HL-60 (cell line): ENCODE data around the gene IGFL1.
"Not testable (repeated sequence)": the region's sequence is repeated elsewhere in the genome, so short reads cannot be mapped to it uniquely, and the experiment has no call there.

Experiments
- DNase-seq, 2 experiments: peaks; one replicate each; pipeline ENCODE4 v3.0.0-alpha.2; 2010 to 2020; ENCODE audit warnings: low read depth in 1 of 2, low spot score in 1 of 2
- H3K27ac ChIP-seq: fragments of 250-450 bp; sonication (Bioruptor Pico); replicated peaks from 2 replicates; pipeline ENCODE4 v1.5.1; 2020; ENCODE audit warnings: mild to moderate bottlenecking, moderate library complexity
- H3K27me3 ChIP-seq: fragments of 250-450 bp; sonication (Bioruptor Pico); 2 replicates; pipeline ENCODE4 v1.5.1; 2021; ENCODE audit warnings: mild to moderate bottlenecking, moderate library complexity; ENCODE audit not compliant: insufficient read depth, poor library complexity, severe bottlenecking
- H3K4me3 ChIP-seq: replicated peaks from 2 replicates; pipeline ENCODE4 v1.5.1; 2011; ENCODE audit warnings: mild to moderate bottlenecking, control low read depth, low read length; ENCODE audit not compliant: insufficient read depth
- GABPA ChIP-seq: IDR thresholded peaks from 2 replicates; pipeline ENCODE4 v1.6.1; 2012; ENCODE audit warnings: low read depth
- POLR2AphosphoS5 ChIP-seq: IDR thresholded peaks from 2 replicates; pipeline ENCODE4 v1.6.1; 2012; ENCODE audit warnings: low read depth
- SPI1 ChIP-seq: IDR thresholded peaks from 2 replicates; pipeline ENCODE4 v1.6.1; 2012; ENCODE audit warnings: low read depth, mild to moderate bottlenecking, borderline replicate concordance
- TF ChIP-seq, protein P1 (sequence below): IDR thresholded peaks from one replicate; pipeline ENCODE4 v1.5.1; 2011; ENCODE audit warnings: low read length, control low read depth, inconsistent platforms; ENCODE audit not compliant: insufficient read depth
- TF ChIP-seq, protein P2 (sequence below): IDR thresholded peaks from 2 replicates; pipeline ENCODE4 v1.6.1; 2012; ENCODE audit warnings: low read depth; ENCODE audit not compliant: insufficient replicate concordance

The IGFL1 gene

DNA sequence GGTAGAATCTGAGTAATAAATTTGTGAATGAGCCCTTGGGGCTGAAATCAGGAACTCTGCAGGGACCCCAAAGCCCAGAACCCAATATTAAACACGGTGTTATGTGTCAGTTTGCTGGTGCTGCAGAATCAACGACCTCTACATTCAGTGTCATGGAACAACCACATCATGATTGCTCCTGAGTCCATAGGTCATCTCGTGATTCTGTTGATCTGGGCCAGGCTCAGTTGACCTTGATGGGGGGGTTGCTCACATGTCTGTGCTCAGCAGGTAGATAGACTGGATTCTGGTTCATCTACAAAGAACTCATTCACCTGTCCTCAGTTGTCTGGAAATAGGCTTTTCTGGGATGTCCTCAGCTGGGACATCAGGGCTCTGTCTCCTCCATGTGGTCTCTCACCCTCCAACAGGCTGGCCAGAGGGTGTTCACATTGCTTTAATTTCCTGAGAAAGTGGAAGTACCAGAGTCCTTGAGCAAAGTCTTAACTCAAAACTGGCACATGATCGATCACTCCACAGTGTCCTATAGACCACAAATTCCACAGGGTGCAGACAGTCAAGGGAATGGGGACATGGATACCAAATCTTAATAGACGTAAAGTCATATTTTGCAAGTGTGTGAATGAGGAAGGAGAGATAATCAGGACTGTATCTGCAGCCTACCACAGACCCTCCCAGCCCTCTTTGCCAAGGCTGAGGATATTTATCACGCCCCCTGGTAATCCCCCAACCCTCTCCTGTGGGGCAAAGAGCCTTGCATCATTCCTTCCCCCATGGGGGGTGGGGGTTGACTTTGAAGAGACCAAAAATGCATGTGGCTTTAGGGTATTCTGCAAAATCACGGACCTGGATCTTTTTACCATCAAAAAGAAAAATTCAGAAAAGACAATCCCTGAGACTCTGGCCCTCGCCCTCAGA, 39.3 kb upstream of the IGFL1 start:
- no peaks in the 10 kb centered on the region for H3K27me3 ChIP-seq
- TF ChIP-seq POLR2AphosphoS5: no peak
- TF ChIP-seq SPI1: no peak
- TF ChIP-seq, protein P1, sequence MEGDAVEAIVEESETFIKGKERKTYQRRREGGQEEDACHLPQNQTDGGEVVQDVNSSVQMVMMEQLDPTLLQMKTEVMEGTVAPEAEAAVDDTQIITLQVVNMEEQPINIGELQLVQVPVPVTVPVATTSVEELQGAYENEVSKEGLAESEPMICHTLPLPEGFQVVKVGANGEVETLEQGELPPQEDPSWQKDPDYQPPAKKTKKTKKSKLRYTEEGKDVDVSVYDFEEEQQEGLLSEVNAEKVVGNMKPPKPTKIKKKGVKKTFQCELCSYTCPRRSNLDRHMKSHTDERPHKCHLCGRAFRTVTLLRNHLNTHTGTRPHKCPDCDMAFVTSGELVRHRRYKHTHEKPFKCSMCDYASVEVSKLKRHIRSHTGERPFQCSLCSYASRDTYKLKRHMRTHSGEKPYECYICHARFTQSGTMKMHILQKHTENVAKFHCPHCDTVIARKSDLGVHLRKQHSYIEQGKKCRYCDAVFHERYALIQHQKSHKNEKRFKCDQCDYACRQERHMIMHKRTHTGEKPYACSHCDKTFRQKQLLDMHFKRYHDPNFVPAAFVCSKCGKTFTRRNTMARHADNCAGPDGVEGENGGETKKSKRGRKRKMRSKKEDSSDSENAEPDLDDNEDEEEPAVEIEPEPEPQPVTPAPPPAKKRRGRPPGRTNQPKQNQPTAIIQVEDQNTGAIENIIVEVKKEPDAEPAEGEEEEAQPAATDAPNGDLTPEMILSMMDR: no peak
- no peak for TF ChIP-seq GABPA
- TF ChIP-seq, protein P2, sequence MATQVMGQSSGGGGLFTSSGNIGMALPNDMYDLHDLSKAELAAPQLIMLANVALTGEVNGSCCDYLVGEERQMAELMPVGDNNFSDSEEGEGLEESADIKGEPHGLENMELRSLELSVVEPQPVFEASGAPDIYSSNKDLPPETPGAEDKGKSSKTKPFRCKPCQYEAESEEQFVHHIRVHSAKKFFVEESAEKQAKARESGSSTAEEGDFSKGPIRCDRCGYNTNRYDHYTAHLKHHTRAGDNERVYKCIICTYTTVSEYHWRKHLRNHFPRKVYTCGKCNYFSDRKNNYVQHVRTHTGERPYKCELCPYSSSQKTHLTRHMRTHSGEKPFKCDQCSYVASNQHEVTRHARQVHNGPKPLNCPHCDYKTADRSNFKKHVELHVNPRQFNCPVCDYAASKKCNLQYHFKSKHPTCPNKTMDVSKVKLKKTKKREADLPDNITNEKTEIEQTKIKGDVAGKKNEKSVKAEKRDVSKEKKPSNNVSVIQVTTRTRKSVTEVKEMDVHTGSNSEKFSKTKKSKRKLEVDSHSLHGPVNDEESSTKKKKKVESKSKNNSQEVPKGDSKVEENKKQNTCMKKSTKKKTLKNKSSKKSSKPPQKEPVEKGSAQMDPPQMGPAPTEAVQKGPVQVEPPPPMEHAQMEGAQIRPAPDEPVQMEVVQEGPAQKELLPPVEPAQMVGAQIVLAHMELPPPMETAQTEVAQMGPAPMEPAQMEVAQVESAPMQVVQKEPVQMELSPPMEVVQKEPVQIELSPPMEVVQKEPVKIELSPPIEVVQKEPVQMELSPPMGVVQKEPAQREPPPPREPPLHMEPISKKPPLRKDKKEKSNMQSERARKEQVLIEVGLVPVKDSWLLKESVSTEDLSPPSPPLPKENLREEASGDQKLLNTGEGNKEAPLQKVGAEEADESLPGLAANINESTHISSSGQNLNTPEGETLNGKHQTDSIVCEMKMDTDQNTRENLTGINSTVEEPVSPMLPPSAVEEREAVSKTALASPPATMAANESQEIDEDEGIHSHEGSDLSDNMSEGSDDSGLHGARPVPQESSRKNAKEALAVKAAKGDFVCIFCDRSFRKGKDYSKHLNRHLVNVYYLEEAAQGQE: no peak
- no peak for DNase-seq
- H3K27ac ChIP-seq: no peak overlapping the region
- no peak overlapping the region for H3K4me3 ChIP-seq

DNA sequence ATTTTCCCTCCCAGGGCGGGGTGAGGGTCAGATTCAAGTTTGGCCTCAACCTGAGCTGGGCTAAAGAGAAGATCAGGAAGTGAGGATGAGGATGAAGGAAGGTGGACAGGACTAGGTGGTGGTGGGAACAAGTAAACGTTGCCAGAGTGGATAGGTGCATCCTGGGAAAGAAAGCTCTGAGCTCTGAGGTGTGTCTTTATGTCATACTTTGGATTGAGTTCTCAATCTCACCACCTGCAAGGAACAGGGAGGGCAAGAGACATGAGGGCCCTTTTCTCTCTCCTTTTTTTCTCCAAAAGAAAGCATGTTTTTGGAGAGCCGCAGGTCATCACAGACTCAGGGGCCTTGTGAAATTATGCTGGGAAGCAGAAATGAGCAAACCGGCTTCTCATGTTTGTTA, 38.2 kb upstream of the IGFL1 start:
- no peak for DNase-seq
- TF ChIP-seq, protein P2: no peak
- TF ChIP-seq SPI1: no peak
- no peak for TF ChIP-seq GABPA
- TF ChIP-seq, protein P1: no peak
- no peak for TF ChIP-seq POLR2AphosphoS5
- Histone ChIP-seq H3K27ac (no peak overlapping the region), H3K4me3 (no peak overlapping the region), H3K27me3 (no peaks in the 10 kb centered on the region)

DNA sequence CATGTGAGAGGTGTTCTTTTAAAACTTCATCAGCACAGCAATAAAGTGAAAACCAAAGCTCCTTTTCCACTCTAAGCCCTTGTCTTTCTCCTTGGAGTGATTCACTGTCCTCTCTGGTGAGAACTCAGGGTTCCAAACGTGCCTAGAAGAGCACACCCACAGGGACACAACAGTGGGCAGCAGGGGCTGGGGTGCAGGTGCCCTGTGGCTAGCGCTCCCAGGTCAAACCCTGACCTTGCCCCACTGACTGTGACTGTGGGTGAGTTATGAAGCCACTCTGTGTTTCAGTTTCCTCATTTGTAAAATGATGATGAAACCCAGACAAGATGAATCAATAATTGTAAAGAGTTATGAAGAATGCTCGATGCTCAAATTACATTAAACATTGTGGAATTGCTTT, 37.6 kb upstream of the IGFL1 start:
- Histone ChIP-seq H3K27me3 (no peaks in the 10 kb centered on the region), H3K27ac (peak overlapping the region; percentile 74), H3K4me3 (no peak overlapping the region)
- DNase-seq: peak; percentile 45 to 50
- TF ChIP-seq, protein P1: no peak
- TF ChIP-seq POLR2AphosphoS5: no peak

DNA sequence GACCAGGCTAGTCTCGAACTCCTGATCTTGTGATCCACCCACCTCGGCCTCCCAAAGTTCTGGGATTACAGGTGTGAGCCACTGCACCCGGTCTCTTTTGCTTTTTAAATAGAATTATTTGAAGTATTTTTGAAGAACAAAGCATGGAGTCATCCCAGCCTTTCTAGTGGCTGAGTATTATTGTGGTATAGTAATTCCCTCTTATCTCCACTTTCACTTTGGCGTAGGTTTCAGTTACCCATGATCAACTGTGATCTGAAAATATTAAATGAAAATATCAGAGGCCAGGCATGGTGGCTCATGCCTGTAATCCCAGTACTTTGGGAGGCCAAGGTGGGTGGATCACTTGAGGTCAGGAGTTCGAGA, 36.9 kb upstream of the IGFL1 start:
- H3K4me3 ChIP-seq, H3K27me3 ChIP-seq, DNase-seq: not testable (repeated sequence)
- peak overlapping the region; percentile 74 for H3K27ac ChIP-seq
